ENCODE measurements around the gene SLC6A1. TPM values are rescaled to one million over a fixed set of nuclear protein-coding genes. Genes with fewer than 3 reads are reported as not detected.

SLC6A1 gene
- total RNA-seq, 1 donor, result not detected

DNA sequence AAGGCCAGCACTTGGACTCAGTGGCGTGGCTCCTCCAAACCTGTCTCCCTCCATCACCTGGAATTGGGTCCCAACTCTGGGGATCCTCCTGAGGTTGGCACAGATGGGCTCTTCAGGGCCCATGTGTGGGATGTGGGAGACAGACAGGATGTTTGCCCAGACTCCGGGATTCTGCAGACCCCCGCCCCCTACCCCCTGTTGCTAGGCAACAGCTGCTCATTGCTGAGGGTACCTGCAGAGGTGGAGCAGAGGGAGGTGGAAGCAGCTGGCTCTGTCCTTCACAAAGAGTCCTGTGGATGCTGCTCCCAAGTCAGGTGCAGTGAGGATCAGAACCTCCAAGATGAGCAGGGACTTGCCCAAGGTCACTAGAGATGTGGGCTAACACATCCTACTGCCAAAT is 40.0 kb upstream of the SLC6A1 start:
- Histone ChIP-seq H3K4me3 (ENCODE audit: insufficient read depth, low read length) (no peak overlapping the region), H4K20me1 (ENCODE audit: insufficient read depth, low read length) (no peaks in the 10 kb centered on the region), H3K4me2 (ENCODE audit: insufficient read depth, low read length) (no peak overlapping the region), H3K27ac (ENCODE audit: low read depth, low read length) (no peak overlapping the region), H2AFZ (ENCODE audit: low read length) (no peak overlapping the region), H3K4me1 (ENCODE audit: insufficient read depth, low read length) (no peaks in the 10 kb centered on the region), H3K9me3 (ENCODE audit: low read depth, low read length) (no peaks in the 10 kb centered on the region), H3K27me3 (ENCODE audit: insufficient read depth, low read length) (peaks cover 39% of the 10 kb centered on the region), H3K79me2 (ENCODE audit: insufficient read depth, low read length) (no peaks in the 10 kb centered on the region), H3K36me3 (ENCODE audit: insufficient read depth, low read length) (no peaks in the 10 kb centered on the region)
- TF ChIP-seq, protein P1, sequence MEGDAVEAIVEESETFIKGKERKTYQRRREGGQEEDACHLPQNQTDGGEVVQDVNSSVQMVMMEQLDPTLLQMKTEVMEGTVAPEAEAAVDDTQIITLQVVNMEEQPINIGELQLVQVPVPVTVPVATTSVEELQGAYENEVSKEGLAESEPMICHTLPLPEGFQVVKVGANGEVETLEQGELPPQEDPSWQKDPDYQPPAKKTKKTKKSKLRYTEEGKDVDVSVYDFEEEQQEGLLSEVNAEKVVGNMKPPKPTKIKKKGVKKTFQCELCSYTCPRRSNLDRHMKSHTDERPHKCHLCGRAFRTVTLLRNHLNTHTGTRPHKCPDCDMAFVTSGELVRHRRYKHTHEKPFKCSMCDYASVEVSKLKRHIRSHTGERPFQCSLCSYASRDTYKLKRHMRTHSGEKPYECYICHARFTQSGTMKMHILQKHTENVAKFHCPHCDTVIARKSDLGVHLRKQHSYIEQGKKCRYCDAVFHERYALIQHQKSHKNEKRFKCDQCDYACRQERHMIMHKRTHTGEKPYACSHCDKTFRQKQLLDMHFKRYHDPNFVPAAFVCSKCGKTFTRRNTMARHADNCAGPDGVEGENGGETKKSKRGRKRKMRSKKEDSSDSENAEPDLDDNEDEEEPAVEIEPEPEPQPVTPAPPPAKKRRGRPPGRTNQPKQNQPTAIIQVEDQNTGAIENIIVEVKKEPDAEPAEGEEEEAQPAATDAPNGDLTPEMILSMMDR (IDR thresholded peaks at IDR 0.05; ENCODE audit: extremely low read depth, low read depth, low read length), result no peak
- DNase-seq (ENCODE audit: insufficient read length, low spot score, missing footprints), result no peak

DNA sequence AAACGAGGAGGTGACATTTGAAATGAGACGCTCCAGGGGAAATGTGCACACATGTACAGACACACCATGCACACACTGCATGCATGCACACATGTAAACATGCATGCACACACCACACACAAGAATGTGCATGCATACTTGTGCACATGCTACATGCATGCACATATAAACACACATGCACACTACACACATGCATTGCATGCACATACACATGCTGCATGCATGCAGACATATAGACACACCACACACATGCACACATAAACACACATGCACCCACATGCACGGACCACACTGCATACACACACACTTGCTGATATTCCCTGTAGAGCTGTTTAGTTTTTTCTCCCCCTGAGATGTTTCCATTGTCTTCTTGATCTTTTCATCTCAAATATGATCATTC is 37.8 kb upstream of the SLC6A1 start:
- no peaks in the 10 kb centered on the region for H3K9me3 ChIP-seq (ENCODE audit: low read depth, low read length)
- peaks cover 38% of the 10 kb centered on the region for H3K27me3 ChIP-seq (ENCODE audit: insufficient read depth, low read length)
- no peaks in the 10 kb centered on the region for H3K4me1 ChIP-seq (ENCODE audit: insufficient read depth, low read length)
- no peaks in the 10 kb centered on the region for H4K20me1 ChIP-seq (ENCODE audit: insufficient read depth, low read length)
- TF ChIP-seq, protein P1 (IDR thresholded peaks at IDR 0.05; ENCODE audit: extremely low read depth, low read depth, low read length), result no peak
- no peak overlapping the region for H3K4me2 ChIP-seq (ENCODE audit: insufficient read depth, low read length)
- H3K79me2 ChIP-seq (ENCODE audit: insufficient read depth, low read length), result no peaks in the 10 kb centered on the region
- DNase-seq (ENCODE audit: insufficient read length, low spot score, missing footprints), result no peak
- H3K27ac ChIP-seq (ENCODE audit: low read depth, low read length), result no peak overlapping the region
- no peak overlapping the region for H3K4me3 ChIP-seq (ENCODE audit: insufficient read depth, low read length)
- no peak overlapping the region for H2AFZ ChIP-seq (ENCODE audit: low read length)
- H3K36me3 ChIP-seq (ENCODE audit: insufficient read depth, low read length), result no peaks in the 10 kb centered on the region

GRCh38 chr3:10955711-10956453 is 36.7 kb upstream of the SLC6A1 start:
- Histone ChIP-seq H3K27ac (ENCODE audit: low read depth, low read length) (no peak overlapping the region), H3K27me3 (ENCODE audit: insufficient read depth, low read length) (peaks cover 35% of the 10 kb centered on the region), H3K4me1 (ENCODE audit: insufficient read depth, low read length) (no peaks in the 10 kb centered on the region), H3K4me3 (ENCODE audit: insufficient read depth, low read length) (no peak overlapping the region), H3K4me2 (ENCODE audit: insufficient read depth, low read length) (no peak overlapping the region), H4K20me1 (ENCODE audit: insufficient read depth, low read length) (no peaks in the 10 kb centered on the region), H3K79me2 (ENCODE audit: insufficient read depth, low read length) (no peaks in the 10 kb centered on the region), H2AFZ (ENCODE audit: low read length) (no peak overlapping the region), H3K36me3 (ENCODE audit: insufficient read depth, low read length) (no peaks in the 10 kb centered on the region), H3K9me3 (ENCODE audit: low read depth, low read length) (no peaks in the 10 kb centered on the region)
- DNase-seq (ENCODE audit: insufficient read length, low spot score, missing footprints), result no peak
- TF ChIP-seq, protein P1 (IDR thresholded peaks at IDR 0.05; ENCODE audit: extremely low read depth, low read depth, low read length), result no peak

GRCh38 chr3:10956531-10956930 is 36.0 kb upstream of the SLC6A1 start:
- Histone ChIP-seq H3K4me1 (ENCODE audit: insufficient read depth, low read length) (no peaks in the 10 kb centered on the region), H3K4me2 (ENCODE audit: insufficient read depth, low read length) (no peak overlapping the region), H4K20me1 (ENCODE audit: insufficient read depth, low read length) (no peaks in the 10 kb centered on the region), H3K79me2 (ENCODE audit: insufficient read depth, low read length) (no peaks in the 10 kb centered on the region), H3K9me3 (ENCODE audit: low read depth, low read length) (no peaks in the 10 kb centered on the region), H3K36me3 (ENCODE audit: insufficient read depth, low read length) (no peaks in the 10 kb centered on the region), H3K27me3 (ENCODE audit: insufficient read depth, low read length) (peaks cover 35% of the 10 kb centered on the region), H3K4me3 (ENCODE audit: insufficient read depth, low read length) (no peak overlapping the region), H2AFZ (ENCODE audit: low read length) (no peak overlapping the region), H3K27ac (ENCODE audit: low read depth, low read length) (no peak overlapping the region)
- DNase-seq (ENCODE audit: insufficient read length, low spot score, missing footprints), result no peak
- TF ChIP-seq, protein P1 (IDR thresholded peaks at IDR 0.05; ENCODE audit: extremely low read depth, low read depth, low read length), result no peak
